HT-29 (cell line): Measurements from ENCODE around the gene SENP1. TPM values are rescaled to one million over a fixed set of nuclear protein-coding genes. Genes with fewer than 3 reads are reported as not detected.

ENCODE experiments used
- DNase-seq: peaks from one replicate; pipeline ENCODE4 v3.0.0-alpha.2; 2015; ENCODE audit warnings: low spot score
- total RNA-seq: library from RNA; depleted of rRNA; stranded (reverse); fragments of >200 nt; shearing (Covaris generic); gene quantifications from 2 replicates; pipeline ENCODE4 v1.2.3, GENCODE V29; 2014

Gene SENP1
- total RNA-seq, 1 experiment from 2014 or later, result 10.6 TPM

DNA sequence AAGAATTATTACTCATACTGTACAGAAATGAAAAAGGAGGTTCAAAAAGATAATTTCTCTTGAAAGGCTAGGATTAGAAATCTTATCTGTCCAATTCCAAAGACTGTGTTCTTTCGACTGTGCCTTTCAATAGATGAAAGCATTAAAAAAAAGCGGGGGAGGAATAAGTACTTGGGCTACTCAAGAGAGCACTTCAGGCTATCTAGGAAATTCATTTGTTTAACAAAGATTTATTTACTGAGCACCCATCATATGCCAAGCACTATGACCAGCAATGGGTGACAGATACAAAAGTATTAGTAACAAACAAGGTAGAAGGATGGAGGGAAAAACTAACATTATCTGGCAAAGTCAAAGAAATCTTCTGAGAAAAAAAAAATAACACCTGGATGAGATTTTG, 37.4 kb downstream of the SENP1 start:
- DNase-seq, result no peak

DNA sequence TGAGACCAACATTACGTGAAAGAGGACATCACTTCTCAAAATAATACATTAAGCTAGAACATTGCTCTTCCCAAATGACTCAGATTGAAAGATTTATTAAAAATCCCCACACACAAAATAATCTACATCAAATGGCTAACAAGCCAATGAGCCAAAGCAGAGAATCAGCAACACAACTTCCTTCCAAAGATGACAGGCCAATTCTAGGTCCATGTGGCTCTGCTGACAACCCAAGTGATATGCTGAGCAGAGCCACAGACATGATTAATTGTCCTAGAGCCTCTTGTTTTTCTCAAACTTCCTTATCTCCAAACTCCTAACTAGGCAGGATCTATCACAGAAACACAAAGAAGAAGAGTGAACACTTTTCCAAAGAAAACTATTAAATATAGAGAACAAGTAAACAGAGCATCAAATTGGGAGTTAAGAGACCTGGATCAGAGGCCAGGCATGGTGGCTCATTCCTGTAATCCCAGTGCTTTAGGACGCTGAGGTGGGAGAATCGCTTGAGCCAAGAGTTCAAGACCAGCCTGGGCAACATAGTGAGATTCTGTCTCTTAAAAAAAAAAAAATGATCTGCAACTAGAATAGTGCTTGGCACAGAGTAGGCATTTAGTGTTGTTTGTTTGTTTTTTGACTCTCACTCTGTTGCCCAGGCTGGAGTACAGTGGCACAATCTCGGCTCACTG, 38.5 kb downstream of the SENP1 start:
- DNase-seq, result no peak

DNA sequence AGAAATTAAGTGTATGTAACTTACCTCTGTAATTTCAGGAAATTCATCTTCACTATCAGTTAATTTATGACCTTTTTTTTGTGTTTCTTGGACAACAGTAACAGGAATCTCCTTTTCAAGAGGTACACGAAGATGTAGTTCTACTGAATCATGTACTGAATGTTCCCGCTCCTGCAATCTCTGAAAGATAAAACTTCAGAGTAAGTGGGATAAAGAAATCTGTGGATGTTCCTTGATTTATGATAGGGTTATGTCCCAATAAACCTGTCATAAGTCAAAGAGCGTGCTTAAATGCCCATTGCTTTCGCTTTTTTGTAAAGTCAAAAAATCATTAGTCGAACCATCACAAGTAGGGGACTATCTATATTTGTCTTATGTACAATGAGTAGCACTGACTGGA, 40.8 kb downstream of the SENP1 start:
- DNase-seq, result no peak

- DNase-seq, result no peak
Measured at GRCh38 chr12:48063530-48063929, 42.3 kb downstream of the SENP1 start.

- DNase-seq, result no peak
Measured at GRCh38 chr12:48061938-48062719, 43.8 kb downstream of the SENP1 start.

DNA sequence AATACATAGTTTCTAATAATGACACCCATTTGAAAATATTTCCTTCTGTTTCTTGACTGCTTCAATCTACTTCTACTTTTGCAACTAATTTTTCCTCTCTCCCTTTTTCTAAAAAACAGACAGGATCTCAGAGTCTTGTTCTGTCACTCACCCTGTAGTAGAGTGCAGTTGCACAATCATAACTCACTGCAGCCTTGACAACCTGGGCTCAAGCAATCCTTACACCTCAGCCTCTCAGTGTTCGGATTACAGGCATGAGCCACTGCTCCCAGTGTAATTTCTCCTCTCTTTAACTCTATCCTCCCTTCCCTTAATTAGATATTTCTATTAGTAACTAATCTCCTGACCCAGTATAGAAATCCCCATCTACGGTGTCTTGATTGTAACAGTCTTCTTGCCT, 45.4 kb downstream of the SENP1 start:
- no peak for DNase-seq

GRCh38 chr12:48058771-48059170, 47.1 kb downstream of the SENP1 start:
- DNase-seq, result no peak

GRCh38 chr12:48054955-48055821, 50.7 kb downstream of the SENP1 start:
- DNase-seq, result no peak

- no peak for DNase-seq
Measured at GRCh38 chr12:48053883-48054282, 52.0 kb downstream of the SENP1 start.

- DNase-seq, result no peak
Measured at GRCh38 chr12:48053122-48053521, 52.8 kb downstream of the SENP1 start.

DNA sequence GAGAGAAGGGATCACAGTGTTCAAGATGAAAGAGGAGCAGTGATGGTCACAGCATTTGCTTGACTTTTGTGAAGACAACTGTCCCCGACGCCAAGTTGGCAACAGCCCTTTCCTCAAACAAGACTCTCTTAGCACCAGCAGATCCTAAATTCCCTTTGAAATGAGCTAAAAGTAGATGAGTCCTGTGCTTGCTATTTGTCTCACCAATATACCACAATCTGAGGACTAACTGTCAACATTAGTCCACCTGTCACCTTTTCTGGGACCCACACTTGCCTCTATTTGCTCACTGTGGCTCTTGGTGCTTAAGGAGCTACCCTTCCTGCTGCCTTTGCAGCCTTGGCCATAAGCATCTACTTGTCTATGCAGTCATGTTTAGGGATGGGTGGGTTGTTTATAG, 54.2 kb downstream of the SENP1 start:
- DNase-seq, result no peak

DNA sequence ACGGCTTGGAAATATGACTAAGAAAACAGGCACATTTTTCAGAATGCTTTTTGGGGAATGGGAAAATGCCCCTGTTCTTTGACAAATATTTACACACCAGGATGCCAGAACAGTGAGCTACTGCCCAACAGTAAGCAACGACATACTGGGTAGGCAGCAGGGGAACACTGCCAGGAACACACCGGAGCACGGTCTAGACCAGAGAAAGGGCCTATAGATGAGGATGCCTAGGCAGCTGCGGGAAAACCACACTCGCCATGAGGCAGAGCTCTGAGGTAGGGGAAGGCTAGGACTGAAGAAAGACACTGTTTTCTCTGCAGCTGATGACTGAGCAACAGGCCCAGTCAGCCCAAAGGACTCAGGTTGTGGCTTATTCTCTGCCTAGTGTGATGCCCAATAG, 55.7 kb downstream of the SENP1 start:
- DNase-seq, result no peak

DNA sequence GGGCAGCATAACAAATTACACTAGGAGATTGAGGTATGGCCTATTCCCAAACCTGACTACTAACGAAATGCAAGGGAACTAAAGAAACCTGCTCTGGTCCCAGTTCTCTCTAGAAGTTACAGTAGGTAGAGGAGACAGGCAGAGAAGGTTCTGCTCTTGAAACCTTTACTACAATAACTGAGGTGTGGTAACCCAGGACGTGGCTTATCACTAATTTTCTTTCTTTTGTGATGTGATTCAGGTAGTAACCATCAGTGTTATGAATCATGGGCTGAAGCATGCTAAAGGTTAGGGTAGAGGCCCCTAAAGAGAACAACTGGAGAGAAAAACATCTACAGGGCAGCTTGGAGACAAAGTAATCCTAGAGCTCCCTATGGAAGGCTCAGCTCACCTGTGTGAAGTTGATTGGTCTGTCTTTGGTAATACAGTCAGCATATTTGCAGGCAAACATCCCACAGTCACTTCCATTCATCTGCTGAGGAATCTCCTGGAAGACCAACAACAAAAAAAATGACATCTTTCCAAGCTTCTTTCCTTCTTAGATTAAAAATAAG, 59.8 kb downstream of the SENP1 start:
- DNase-seq, result no peak

GRCh38 chr12:48045061-48045846, 60.6 kb downstream of the SENP1 start:
- DNase-seq, result no peak

- no peak for DNase-seq
Measured at GRCh38 chr12:48044396-48044795, 61.5 kb downstream of the SENP1 start.

GRCh38 chr12:48043771-48044170, 62.1 kb downstream of the SENP1 start:
- no peak for DNase-seq

GRCh38 chr12:48041591-48042423, 64.1 kb downstream of the SENP1 start:
- no peak for DNase-seq

GRCh38 chr12:48040354-48040753, 65.5 kb downstream of the SENP1 start:
- no peak for DNase-seq

- DNase-seq, result no peak
Measured at GRCh38 chr12:48039151-48039550, 66.7 kb downstream of the SENP1 start.

- no peak for DNase-seq
Measured at GRCh38 chr12:48038085-48038484, 67.8 kb downstream of the SENP1 start.
